Stimulated activated CD8-positive, alpha-beta memory T cell treated with anti-CD3 and anti-CD28 coated beads, Interleukin-7, amount 100 ng/mL, for 1 hour (primary cell): ENCODE results near the gene OXER1.

ENCODE experiments used
- DNase-seq, 2 donors: peaks; one replicate each; pipeline ENCODE4 v3.0.0-alpha.2; 2020; ENCODE audit warnings: low read depth in 2 of 2

The OXER1 gene

DNA sequence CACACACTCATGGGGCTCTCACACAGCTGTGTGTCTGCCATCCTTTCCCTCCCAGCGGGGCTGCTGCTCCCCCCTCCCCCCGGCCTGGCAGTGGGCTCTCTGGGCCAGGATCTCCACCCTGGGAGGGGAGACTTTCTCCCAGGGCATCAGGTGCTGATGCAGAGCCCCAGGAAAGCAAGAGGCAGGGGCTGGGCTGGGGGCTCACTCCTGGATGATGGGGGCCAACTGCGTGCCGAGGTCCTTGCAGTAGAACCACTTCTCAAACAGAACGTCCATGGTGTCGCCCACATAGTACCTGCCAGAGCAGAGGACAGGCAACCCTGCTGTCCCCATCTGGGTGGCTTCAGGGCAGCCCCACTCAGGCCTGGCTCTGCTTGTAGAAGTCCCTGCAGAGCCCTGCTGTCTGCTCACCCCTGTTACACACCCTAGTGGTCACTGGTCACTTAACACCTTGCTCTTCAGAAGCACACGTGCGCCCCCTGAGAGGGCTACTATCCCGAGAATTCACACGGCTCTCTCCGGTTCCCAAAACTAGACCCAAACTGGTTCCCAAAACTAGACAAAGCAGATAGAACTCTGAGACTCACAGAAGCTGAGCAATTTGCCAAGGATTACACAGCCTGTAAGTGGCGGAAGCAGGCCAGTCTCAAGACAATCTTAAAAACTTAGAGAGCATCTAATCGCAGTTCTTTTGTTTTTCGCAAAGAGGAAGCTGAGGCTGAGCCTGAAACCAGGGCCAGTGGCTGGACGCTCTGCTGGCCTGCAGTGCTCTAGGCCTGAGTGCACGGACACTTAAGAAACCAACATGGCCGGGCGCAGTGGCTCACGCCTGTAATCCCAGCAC is 6.6 kb upstream of the OXER1 start:
- DNase-seq, result no peak

- DNase-seq, result no peak
Observed at GRCh38 chr2:42769583-42770287, 5.8 kb upstream of the OXER1 start.

DNA sequence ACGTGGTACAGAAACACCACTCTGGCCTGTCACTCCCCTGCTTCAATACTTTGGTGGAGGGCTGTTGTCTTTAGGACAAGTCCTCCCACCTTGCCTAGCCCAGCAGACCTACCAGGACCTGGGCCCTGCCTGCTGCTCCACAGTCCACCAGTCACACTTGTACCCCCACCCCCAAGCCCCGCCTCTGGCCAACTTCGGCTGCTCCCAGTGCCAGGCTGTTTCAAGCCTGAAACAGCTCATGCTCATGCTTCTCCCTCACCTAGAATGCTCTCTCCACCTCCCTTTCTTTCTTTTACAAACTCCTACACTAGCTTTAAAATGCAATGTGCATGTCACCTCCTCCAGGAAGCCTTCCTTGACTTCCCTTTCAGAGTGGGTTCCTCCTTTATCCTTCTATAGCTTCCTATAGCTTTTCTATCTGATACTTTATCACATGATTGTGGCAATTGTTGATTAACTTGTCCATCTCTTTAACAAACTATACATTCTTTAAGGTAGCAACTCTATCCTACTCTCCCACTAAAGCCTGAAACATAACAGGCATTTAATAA is 4.8 kb upstream of the OXER1 start:
- no peak for DNase-seq

DNA sequence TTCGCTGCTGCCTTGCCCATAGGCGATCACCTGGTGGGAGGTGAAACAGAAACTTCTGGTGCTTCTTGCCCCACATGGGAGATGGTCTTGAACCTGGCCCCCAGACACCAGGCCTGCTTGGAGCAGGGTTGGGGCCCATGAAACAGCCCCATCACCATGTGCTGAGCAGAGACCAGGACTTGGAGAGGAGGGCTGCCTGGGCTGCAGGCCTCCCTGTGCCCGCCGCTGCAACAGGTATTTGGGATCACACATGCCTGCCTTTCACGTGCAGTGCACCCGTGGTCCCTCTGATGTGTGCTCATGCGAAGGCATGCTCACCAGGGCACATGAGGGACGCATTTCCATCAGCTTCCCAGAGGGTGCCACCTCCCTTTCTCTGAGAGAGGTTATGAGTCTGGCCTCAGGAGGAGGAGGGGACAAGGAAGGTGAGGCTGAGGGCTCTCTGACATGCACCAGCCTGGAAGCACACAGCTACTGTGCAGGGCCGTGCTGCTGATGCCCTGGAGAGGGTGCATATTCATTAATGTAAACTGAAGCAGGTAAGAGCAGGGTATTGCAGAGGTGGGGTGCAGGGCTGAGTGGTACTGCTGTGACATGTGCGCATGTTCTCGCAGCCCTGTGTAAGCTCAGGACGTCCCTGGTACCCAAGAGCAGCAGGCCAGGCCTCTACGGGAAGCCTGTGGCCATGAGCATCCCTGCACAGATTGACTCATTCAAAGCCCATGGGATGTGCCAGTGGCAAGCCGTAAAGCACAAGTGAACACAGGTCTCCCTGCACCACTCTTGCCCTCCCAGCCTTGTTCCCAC is 4.2 kb upstream of the OXER1 start:
- no peak for DNase-seq

GRCh38 chr2:42767080-42767898 is 3.4 kb upstream of the OXER1 start:
- no peak for DNase-seq

- no peak for DNase-seq
Observed at GRCh38 chr2:42765686-42766085, 1.8 kb upstream of the OXER1 start.

GRCh38 chr2:42764901-42765300 is 966 bp upstream of the OXER1 start:
- DNase-seq, result no peak

DNA sequence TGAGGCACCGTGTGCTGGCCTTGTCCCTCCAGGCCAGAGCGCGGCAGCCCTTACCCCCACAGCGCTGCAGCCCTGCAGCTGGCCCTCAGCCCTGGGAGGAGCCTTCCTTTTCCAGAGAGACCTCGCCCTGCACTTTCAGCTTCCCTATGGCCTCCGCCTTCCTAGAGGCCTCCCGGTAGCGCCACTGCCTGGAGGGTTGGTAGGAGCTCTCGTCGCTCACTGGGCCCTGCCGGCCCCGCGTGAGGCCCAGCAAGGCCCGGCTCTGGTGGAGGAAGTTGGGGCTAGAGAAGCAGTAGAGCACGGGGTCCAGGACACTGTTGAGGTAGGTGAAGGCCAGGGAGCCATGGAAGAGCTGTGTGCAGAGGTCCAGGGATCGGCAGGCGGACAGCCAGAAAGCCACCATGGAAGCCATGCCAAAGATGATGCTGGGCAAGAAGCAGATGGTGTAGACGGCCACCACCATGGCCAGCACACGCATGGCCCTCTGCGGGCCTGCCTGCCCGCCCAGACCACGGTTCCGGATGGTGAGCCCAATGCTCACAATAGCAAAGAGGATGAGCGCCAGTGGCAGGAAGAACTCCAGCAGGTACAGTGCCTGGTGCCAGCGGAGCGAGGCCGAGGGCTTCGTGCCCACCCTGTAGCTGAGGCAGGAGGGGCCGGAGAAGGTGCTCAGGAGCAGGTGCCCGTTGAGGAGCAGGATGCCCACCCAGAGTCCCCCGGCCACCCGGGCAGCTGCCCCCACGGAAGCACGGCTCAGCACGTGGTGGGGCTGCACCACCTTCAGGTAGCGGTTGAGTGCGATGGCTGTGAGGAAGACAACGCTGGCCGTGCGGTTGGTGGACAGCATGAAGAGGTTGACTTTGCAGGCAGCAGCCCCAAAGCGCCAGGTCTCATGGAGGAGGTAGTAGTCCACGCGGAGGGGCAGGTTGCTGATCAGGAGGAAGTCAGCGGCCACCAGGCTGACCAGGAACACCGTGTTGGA is 821 bp downstream of the OXER1 start:
- no peak for DNase-seq

GRCh38 chr2:42762155-42762554 is 1.8 kb downstream of the OXER1 start:
- no peak for DNase-seq

- DNase-seq, result no peak
Observed at GRCh38 chr2:42761554-42761953, 2.4 kb downstream of the OXER1 start.

GRCh38 chr2:42758751-42759150 is 5.2 kb downstream of the OXER1 start:
- no peak for DNase-seq

GRCh38 chr2:42757981-42758740 is 5.8 kb downstream of the OXER1 start:
- DNase-seq, result no peak

DNA sequence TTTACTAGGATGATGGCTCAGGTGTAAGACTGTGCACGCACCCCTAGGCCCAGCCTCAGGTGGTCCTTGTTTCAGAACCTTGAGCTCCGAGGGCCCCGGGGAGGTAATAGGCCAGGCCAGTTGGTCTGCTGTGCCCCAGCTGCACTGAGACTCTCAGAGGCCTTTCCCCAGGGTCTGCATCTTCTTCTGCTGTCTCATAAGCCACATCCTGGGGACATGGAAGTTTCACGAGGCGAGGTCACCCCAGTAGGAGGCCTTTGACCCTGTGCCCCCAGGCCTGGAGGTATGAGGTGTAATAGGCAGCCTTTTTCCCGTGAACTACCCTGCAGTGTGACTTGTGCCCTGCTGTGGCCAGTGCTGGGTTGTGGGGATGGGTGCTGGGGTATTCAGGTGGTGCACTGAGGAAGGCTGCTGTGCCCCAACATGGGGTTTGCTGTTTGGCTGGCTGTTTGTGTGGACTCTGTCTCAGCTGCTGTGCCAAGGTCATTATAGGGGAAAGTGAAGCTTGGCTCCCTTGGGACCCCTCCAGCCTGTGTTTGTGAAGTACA is 6.9 kb downstream of the OXER1 start:
- no peak for DNase-seq

DNA sequence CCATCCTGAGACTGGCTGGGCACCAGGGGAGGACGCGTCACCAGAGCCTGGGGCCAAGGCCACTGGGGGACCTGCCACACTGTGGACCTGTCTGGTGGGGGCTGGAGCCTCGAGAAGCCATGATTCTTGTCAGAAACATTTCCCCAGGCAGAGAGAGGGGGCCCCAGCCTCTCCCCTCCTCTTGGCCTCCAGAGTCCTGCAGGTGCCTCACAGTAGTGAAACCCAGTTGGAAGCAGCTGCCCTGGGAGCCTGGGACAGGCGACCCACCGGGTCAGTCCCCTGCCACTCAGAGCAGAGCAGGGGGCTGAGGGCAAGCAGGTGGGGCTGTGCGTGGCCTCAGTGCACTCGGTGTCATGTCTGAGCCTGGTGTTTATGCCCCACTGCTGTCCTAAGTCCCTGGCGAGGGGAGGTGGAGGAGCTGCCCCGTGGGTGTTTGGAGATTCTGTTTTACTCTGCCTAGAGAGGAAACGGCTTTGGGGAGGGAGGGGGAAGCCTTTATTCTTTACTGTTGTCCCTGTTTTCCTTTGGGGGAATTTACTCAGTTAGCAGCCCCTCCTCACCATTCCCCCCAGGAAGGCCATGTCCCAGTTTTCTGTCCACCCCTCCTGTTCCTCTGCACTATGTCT is 7.7 kb downstream of the OXER1 start:
- DNase-seq, result no peak

GRCh38 chr2:42755191-42755880 is 8.6 kb downstream of the OXER1 start:
- DNase-seq, result no peak

DNA sequence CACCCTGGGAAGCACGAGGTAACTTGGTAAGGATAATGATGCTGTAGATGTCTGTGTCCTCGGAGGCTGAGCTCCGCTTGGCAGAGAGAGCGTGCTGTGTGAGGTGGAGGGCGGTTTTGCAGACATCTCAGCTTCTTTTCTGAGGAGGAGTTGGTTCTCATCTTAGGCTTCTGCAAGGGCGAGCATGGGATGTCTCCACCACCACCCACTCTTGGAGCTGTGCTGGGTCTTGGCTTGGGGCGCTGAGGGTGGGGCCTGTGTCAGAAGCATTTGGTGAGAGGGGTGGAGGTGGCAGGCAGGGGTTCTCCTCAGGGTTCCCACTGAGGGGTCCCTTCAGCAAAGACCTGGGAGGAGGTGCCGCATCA is 9.2 kb downstream of the OXER1 start:
- no peak for DNase-seq

DNA sequence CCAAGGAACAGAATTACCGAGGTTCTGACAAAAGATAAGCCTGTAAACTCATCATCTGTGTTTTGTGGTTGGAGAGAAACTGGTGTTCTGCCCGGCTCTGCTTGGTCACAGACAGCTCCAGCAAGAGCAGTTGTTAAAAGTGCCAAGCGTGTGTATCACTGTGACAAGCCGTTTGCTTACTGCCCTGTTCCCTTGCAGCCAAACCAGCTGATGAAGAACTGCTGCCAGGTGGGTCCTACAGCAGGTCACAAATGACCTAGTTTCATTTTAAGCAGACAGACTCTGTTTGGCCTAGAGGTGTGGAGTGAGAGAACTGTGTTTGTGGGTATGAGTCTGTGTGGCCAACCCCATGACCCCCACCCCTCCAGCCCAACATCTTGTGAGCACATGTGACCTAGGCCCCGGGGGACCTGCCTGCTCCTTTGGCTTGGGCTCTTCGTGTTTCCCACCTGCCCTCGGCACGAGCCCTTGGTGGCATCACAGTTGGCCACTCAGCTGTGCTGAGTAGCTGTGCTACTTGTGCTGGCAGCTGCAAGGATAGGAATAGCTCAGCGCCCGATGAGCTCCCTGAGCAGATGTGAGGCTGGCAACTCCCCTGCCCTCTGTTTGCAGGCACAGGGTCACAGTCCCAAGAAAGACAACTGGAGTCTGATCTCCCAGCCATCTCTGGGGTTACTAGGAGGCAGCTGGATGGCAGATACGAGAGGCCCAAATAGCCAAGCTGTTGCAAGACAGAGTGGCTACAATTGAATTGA is 9.7 kb downstream of the OXER1 start:
- no peak for DNase-seq
